ENCODE measurements around the gene PCDHA1. TPM values are rescaled to one million over a fixed set of nuclear protein-coding genes. Genes with fewer than 3 reads are reported as not detected.
A peak's percentile ranks its signal among the peaks of the same experiment; 100 is the strongest.

The PCDHA1 gene
- polyA plus RNA-seq, 4 donors, result 0.06 to 0.43 TPM; not detected in 2

DNA sequence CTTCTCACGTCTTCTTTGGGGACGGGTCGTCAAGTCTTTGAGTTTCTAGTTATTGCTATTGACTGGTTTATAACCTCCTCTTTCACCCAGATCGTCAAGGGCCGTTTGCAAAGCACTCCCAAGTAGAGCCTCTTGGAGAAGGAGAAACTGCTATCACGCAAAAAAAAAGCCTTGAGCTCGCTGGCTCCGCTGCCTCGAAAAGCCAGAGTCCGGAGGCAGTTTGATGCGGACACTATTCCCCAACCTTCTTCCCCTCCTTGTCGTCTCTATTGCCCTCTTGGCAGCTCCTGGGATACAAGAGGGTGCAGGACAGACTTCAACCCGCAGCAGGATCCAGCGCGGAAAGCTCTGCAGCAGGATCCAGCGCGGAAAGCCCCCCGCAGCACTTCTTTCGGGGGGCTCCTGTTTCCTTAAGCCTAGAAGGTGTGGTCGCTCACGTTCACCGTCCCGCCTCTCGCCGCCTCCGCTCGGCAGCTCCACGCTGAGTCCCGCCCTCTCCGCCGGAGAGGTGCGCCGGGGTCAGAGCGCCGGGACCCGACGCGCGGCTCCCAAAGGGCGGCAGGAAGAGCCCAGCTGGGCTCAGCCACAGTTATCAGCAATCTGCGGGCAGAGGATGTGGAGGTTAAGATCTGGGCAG is 140.0 kb downstream of the PCDHA1 start, which contains the start of gene PCDHAC1:
PCDHAC1 (plus strand) TSS at position 494 of the 637 bp plus-strand sequence. CDS start 594 bp downstream, outside the sequence.
- no peak within 1 kb of the TSS for H3K27ac ChIP-seq (ENCODE audit: low read depth in 1 of 3, low read length in 2 of 3)
- FAIRE-seq, result no peak
- no peak for DNase-seq
- no peaks in the 10 kb centered on the region for H3K4me1 ChIP-seq (ENCODE audit: control insufficient read depth in 3 of 3, insufficient read depth in 2 of 3, low read depth in 1 of 3, low read length in 2 of 3)
- H3K27me3 ChIP-seq (ENCODE audit: control insufficient read depth in 3 of 3, insufficient read depth in 3 of 3, low read length in 3 of 3), result peaks cover 0 to 30% (median 19%) of the 10 kb centered on the region in 3 donors
- peaks cover 2 to 15% of the 10 kb centered on the region in 2 donors for H3K9me3 ChIP-seq (ENCODE audit: control insufficient read depth in 2 of 2, insufficient read depth in 1 of 2, low read depth in 1 of 2, low read length in 1 of 2)
- 4 to 18% (median 13%) methylated on average over 41 of the region's 41 CpGs for WGBS, 3 donors
- peak within 1 kb of the TSS in 2 of 3 donors; percentile 2 to 25 for H3K4me3 ChIP-seq (ENCODE audit: low read depth in 1 of 3, low read length in 3 of 3)
- H3K36me3 ChIP-seq (ENCODE audit: control insufficient read depth in 3 of 3, insufficient read depth in 2 of 3, low read depth in 1 of 3, low read length in 3 of 3), result no peaks in the 10 kb centered on the region

- DNase-seq (peak in 1 of 2 donors; percentile 61), FAIRE-seq (no peak)
- Histone ChIP-seq H3K9me3 (ENCODE audit: control insufficient read depth in 2 of 2, insufficient read depth in 1 of 2, low read depth in 1 of 2, low read length in 1 of 2) (peaks cover 2 to 15% of the 10 kb centered on the region in 2 donors), H3K27me3 (ENCODE audit: control insufficient read depth in 3 of 3, insufficient read depth in 3 of 3, low read length in 3 of 3) (peaks cover 0 to 30% (median 19%) of the 10 kb centered on the region in 3 donors), H3K4me1 (ENCODE audit: control insufficient read depth in 3 of 3, insufficient read depth in 2 of 3, low read depth in 1 of 3, low read length in 2 of 3) (no peaks in the 10 kb centered on the region), H3K36me3 (ENCODE audit: control insufficient read depth in 3 of 3, insufficient read depth in 2 of 3, low read depth in 1 of 3, low read length in 3 of 3) (no peaks in the 10 kb centered on the region), H3K4me3 (ENCODE audit: low read depth in 1 of 3, low read length in 3 of 3) (peak overlapping the region in 2 of 3 donors; percentile 2 to 25), H3K27ac (ENCODE audit: low read depth in 1 of 3, low read length in 2 of 3) (no peak overlapping the region)
- WGBS, 3 donors, result 4 to 22% (median 19%) methylated on average over 71 to 74 of the region's 74 CpGs
Measured at GRCh38 chr5:140926443-140927227, 140.7 kb downstream of the PCDHA1 start.

DNA sequence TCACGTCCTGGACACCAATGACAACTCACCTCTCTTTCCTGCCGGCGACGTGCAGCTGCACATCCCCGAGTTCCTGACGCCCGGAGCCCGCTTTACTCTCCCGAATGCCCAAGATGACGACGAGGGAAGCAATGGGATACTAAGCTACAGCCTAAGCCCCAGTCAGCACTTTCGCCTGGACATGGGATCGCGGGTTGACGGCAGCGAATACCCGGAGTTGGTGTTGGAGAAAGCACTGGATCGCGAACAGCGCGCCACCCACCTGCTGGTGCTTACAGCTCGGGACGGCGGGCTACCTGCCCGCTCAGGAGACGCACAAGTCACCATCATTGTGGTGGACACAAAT is 141.3 kb downstream of the PCDHA1 start:
- peaks cover 0 to 30% (median 19%) of the 10 kb centered on the region in 3 donors for H3K27me3 ChIP-seq (ENCODE audit: control insufficient read depth in 3 of 3, insufficient read depth in 3 of 3, low read length in 3 of 3)
- WGBS, 3 donors, result 13 to 37% (median 26%) methylated on average over 26 of the region's 26 CpGs
- H3K27ac ChIP-seq (ENCODE audit: low read depth in 1 of 3, low read length in 2 of 3), result no peak overlapping the region
- H3K36me3 ChIP-seq (ENCODE audit: control insufficient read depth in 3 of 3, insufficient read depth in 2 of 3, low read depth in 1 of 3, low read length in 3 of 3), result no peaks in the 10 kb centered on the region
- no peak for FAIRE-seq
- no peak for DNase-seq
- peaks cover 2 to 15% of the 10 kb centered on the region in 2 donors for H3K9me3 ChIP-seq (ENCODE audit: control insufficient read depth in 2 of 2, insufficient read depth in 1 of 2, low read depth in 1 of 2, low read length in 1 of 2)
- H3K4me3 ChIP-seq (ENCODE audit: low read depth in 1 of 3, low read length in 3 of 3), result peak overlapping the region in 1 of 3 donors; percentile 25
- H3K4me1 ChIP-seq (ENCODE audit: control insufficient read depth in 3 of 3, insufficient read depth in 2 of 3, low read depth in 1 of 3, low read length in 2 of 3), result no peaks in the 10 kb centered on the region

DNA sequence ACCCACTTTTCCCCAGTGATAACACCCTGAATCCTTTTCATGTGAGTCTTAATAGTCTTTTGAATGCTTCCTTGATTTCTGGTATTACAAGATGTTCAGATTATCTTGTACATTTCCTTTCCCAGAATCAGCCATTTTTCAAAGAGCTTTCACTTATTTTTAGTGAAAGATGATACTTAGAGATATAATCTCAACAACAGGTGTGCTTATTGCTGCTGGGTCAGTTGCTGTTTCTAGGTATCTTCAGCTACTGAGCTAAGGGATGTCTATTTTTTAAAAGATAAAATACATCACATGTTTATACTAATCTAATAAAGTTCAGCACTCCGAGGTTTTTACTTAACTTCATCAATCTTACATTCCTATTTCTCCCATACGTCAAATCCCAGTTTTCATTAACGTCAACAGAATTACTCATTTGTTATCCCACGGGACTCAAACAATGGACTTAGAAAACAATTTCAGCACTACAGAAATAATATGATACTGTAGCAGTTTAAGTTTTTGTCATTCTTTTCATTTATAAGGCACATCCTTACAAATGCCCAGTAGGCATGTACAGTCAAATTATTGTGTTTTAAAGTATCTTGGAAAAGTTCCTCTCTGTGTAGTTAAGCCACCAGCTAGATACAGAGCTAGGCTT is 149.1 kb downstream of the PCDHA1 start:
- H3K4me1 ChIP-seq (ENCODE audit: control insufficient read depth in 3 of 3, insufficient read depth in 2 of 3, low read depth in 1 of 3, low read length in 2 of 3), result no peaks in the 10 kb centered on the region
- no peaks in the 10 kb centered on the region for H3K36me3 ChIP-seq (ENCODE audit: control insufficient read depth in 3 of 3, insufficient read depth in 2 of 3, low read depth in 1 of 3, low read length in 3 of 3)
- H3K27me3 ChIP-seq (ENCODE audit: control insufficient read depth in 3 of 3, insufficient read depth in 3 of 3, low read length in 3 of 3), result no peaks in the 10 kb centered on the region
- no peak overlapping the region for H3K27ac ChIP-seq (ENCODE audit: low read depth in 1 of 3, low read length in 2 of 3)
- no peaks in the 10 kb centered on the region for H3K9me3 ChIP-seq (ENCODE audit: control insufficient read depth in 2 of 2, insufficient read depth in 1 of 2, low read depth in 1 of 2, low read length in 1 of 2)
- H3K4me3 ChIP-seq (ENCODE audit: low read depth in 1 of 3, low read length in 3 of 3), result no peak overlapping the region
- 81 to 83% (median 82%) methylated on average over 4 of the region's 4 CpGs for WGBS, 3 donors
- no peak for FAIRE-seq
- DNase-seq, result no peak

DNA sequence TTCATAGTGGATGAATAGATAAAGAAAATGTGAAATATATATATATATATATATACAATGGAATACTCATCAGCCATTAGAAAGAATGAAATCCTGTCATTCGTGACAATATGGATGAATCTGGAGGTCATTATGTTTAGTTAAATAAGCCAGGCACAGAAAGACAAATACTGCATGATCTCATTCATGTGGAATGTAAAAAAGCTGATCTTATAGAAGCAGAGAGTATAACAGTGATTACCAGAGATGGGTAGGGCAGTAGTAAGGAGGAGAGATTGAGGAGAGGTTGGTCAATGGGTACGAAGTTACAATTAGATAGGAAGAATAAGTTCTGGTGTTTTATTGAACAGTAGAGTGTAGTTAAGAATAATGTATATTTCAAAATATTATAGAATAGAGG is 160.6 kb downstream of the PCDHA1 start:
- no peak for DNase-seq
- no peaks in the 10 kb centered on the region for H3K27me3 ChIP-seq (ENCODE audit: control insufficient read depth in 3 of 3, insufficient read depth in 3 of 3, low read length in 3 of 3)
- no peaks in the 10 kb centered on the region for H3K4me1 ChIP-seq (ENCODE audit: control insufficient read depth in 3 of 3, insufficient read depth in 2 of 3, low read depth in 1 of 3, low read length in 2 of 3)
- H3K4me3 ChIP-seq (ENCODE audit: low read depth in 1 of 3, low read length in 3 of 3), result no peak overlapping the region
- WGBS, 3 donors, result 31 to 54% (median 51%) methylated on average over 2 of the region's 2 CpGs
- H3K27ac ChIP-seq (ENCODE audit: low read depth in 1 of 3, low read length in 2 of 3), result no peak overlapping the region
- no peaks in the 10 kb centered on the region for H3K36me3 ChIP-seq (ENCODE audit: control insufficient read depth in 3 of 3, insufficient read depth in 2 of 3, low read depth in 1 of 3, low read length in 3 of 3)
- no peak for FAIRE-seq
- peaks cover 0 to 2% of the 10 kb centered on the region in 2 donors for H3K9me3 ChIP-seq (ENCODE audit: control insufficient read depth in 2 of 2, insufficient read depth in 1 of 2, low read depth in 1 of 2, low read length in 1 of 2)

DNA sequence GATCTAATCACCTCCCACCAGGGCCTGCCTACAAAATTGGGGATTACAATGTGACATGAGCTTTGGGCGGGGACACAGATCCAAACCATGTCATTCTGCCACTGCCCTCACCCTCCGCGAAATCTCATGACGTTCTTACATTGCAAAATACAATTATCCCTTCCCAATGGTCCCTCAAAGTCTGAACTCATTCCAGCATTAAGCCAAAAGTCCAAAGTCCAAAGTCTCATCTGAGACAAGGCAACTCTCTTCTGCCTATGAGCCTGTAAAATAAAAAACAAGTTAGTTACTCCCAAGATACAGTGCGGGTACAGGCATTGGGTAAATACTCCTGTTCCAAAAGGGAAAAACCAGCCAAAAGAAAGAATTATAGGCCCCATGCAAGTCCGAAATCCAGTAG is 165.7 kb downstream of the PCDHA1 start:
- DNase-seq, result no peak
- 73 to 77% (median 74%) methylated on average over 6 of the region's 6 CpGs for WGBS, 3 donors
- H3K27me3 ChIP-seq (ENCODE audit: control insufficient read depth in 3 of 3, insufficient read depth in 3 of 3, low read length in 3 of 3), result no peaks in the 10 kb centered on the region
- no peak overlapping the region for H3K27ac ChIP-seq (ENCODE audit: low read depth in 1 of 3, low read length in 2 of 3)
- peaks cover 0 to 3% of the 10 kb centered on the region in 2 donors for H3K9me3 ChIP-seq (ENCODE audit: control insufficient read depth in 2 of 2, insufficient read depth in 1 of 2, low read depth in 1 of 2, low read length in 1 of 2)
- H3K36me3 ChIP-seq (ENCODE audit: control insufficient read depth in 3 of 3, insufficient read depth in 2 of 3, low read depth in 1 of 3, low read length in 3 of 3), result no peaks in the 10 kb centered on the region
- FAIRE-seq, result no peak
- no peak overlapping the region for H3K4me3 ChIP-seq (ENCODE audit: low read depth in 1 of 3, low read length in 3 of 3)
- no peaks in the 10 kb centered on the region for H3K4me1 ChIP-seq (ENCODE audit: control insufficient read depth in 3 of 3, insufficient read depth in 2 of 3, low read depth in 1 of 3, low read length in 2 of 3)

DNA sequence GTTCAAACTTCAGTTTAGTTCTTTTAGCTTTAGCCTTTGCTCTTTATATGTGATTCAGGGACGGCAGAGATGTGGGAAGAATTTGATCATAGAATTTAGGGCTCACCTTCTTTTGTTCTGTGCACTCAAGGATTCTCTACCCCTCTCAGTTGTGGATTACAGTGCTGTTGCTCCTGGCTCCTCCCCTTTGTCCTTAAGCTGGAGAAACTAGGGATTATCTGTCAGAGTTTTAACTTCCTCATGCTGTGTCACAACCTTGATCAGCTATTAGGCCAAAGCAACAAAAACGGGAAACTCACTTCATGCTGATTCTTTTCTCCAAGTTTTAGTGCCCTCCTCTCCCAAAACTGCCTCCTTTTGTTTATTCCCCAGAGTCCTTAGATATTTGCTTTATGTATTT is 167.3 kb downstream of the PCDHA1 start:
- Histone ChIP-seq H3K4me1 (ENCODE audit: control insufficient read depth in 3 of 3, insufficient read depth in 2 of 3, low read depth in 1 of 3, low read length in 2 of 3) (no peaks in the 10 kb centered on the region), H3K36me3 (ENCODE audit: control insufficient read depth in 3 of 3, insufficient read depth in 2 of 3, low read depth in 1 of 3, low read length in 3 of 3) (no peaks in the 10 kb centered on the region), H3K9me3 (ENCODE audit: control insufficient read depth in 2 of 2, insufficient read depth in 1 of 2, low read depth in 1 of 2, low read length in 1 of 2) (peaks cover 0 to 3% of the 10 kb centered on the region in 2 donors), H3K4me3 (ENCODE audit: low read depth in 1 of 3, low read length in 3 of 3) (no peak overlapping the region), H3K27me3 (ENCODE audit: control insufficient read depth in 3 of 3, insufficient read depth in 3 of 3, low read length in 3 of 3) (no peaks in the 10 kb centered on the region), H3K27ac (ENCODE audit: low read depth in 1 of 3, low read length in 2 of 3) (no peak overlapping the region)
- WGBS, 3 donors, result 37 to 46% (median 40%) methylated on average over 2 of the region's 2 CpGs
- DNase-seq (no peak), FAIRE-seq (no peak)

- WGBS, 3 donors, result 69 to 88% (median 79%) methylated on average over 1 of the region's 1 CpG
Measured at GRCh38 chr5:140962190-140962589, 176.2 kb downstream of the PCDHA1 start.

More at GRCh38 chr5:140962190-140962589, 176.2 kb downstream of the PCDHA1 start:
- no peaks in the 10 kb centered on the region for H3K9me3 ChIP-seq (ENCODE audit: control insufficient read depth in 2 of 2, insufficient read depth in 1 of 2, low read depth in 1 of 2, low read length in 1 of 2)
- H3K27me3 ChIP-seq (ENCODE audit: control insufficient read depth in 3 of 3, insufficient read depth in 3 of 3, low read length in 3 of 3), result peaks cover 0 to 18% (median 4%) of the 10 kb centered on the region in 3 donors
- no peak for DNase-seq
- H3K4me1 ChIP-seq (ENCODE audit: control insufficient read depth in 3 of 3, insufficient read depth in 2 of 3, low read depth in 1 of 3, low read length in 2 of 3), result no peaks in the 10 kb centered on the region
- H3K4me3 ChIP-seq (ENCODE audit: low read depth in 1 of 3, low read length in 3 of 3), result no peak overlapping the region
- H3K36me3 ChIP-seq (ENCODE audit: control insufficient read depth in 3 of 3, insufficient read depth in 2 of 3, low read depth in 1 of 3, low read length in 3 of 3), result no peaks in the 10 kb centered on the region
- no peak overlapping the region for H3K27ac ChIP-seq (ENCODE audit: low read depth in 1 of 3, low read length in 2 of 3)
- FAIRE-seq, result no peak

All from small intestine (tissue), 7 donors.